Measurements from ENCODE around the gene ACTRT3. TPM values are rescaled to one million over a fixed set of nuclear protein-coding genes. Genes with fewer than 3 reads are reported as not detected.

Gene ACTRT3
- total RNA-seq, 1 donor from 2014 or later = 1.6 TPM

Other genes with a start within 250 kb of the ACTRT3 start
- gene MECOM, start 105.8 kb downstream of the ACTRT3 start, total RNA-seq = 23.3 TPM
- gene TERC, start 4.5 kb downstream of the ACTRT3 start, total RNA-seq = 10.6 TPM
- 8.8 TPM for gene MYNN, start 3.8 kb upstream of the ACTRT3 start, total RNA-seq
- not detected for gene LRRIQ4, start 43.3 kb upstream of the ACTRT3 start, total RNA-seq
- gene LRRC34, start 43.3 kb upstream of the ACTRT3 start, total RNA-seq = 0.24 TPM
- gene LRRC31, start 100.4 kb upstream of the ACTRT3 start, total RNA-seq = not detected
- not detected for gene SAMD7, start 142.0 kb upstream of the ACTRT3 start, total RNA-seq
- gene SEC62, start 197.2 kb upstream of the ACTRT3 start, total RNA-seq = 37.0 TPM

Measured in esophagus mucosa (tissue), 1 donor.